ENCODE results near the gene MAGED2.
A peak's percentile ranks its signal among the peaks of the same experiment; 100 is the strongest.
"Not testable (repeated sequence)": the region's sequence is repeated elsewhere in the genome, so short reads cannot be mapped to it uniquely, and the experiment has no call there.

Gene MAGED2

DNA sequence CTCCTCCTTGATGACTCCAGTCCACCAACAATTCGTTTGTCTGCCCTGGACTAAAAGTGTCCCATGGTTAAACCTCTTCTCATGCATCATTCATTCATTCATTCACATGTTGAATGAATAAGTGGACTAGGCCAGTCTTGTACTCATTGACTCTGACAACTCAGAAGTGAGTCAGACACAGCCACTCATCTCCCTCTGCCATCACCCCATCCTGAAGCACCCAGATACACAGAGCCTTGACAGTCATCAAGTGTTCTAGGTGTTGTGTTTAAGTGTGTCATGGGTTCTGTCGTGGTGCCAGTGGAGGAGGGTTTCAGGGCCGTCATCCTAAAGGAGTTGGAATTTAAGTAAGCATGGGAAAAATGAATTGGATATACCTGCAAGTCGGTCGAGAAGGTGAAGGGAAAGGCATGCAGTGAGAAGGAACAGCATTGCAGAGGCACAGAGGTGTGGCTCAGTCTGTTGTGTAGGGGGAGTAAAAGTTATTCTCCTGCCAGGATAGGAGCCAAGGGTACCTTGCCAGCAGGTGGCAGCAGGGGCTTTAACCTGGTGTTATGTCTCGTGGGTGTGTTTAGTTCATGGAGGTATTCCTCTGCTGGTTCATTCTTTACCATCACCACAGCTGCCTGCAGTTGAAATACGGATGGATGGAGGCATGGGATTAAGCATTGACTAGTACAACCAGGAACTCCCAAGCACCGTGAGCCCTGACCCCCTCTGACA is 18.3 kb downstream of the MAGED2 start:
- peaks cover 3% of the 10 kb centered on the region for H3K36me3 Mint-ChIP-seq (ENCODE audit: insufficient read depth)
- no peaks in the 10 kb centered on the region for H3K9me3 Mint-ChIP-seq
- no peaks in the 10 kb centered on the region for H3K4me1 Mint-ChIP-seq
- H3K27ac Mint-ChIP-seq (ENCODE audit: low read depth) = peak overlapping the region; percentile 74
- H3K4me3 Mint-ChIP-seq = no peak overlapping the region
- ATAC-seq (replicated peaks; ENCODE audit: extremely low read depth, poor library complexity, severe bottlenecking) = no peak
- peaks cover under 1% of the 10 kb centered on the region for H3K27me3 Mint-ChIP-seq
- no peak for DNase-seq (ENCODE audit: low spot score in 2 of 2)

GRCh38 chrX:54826598-54826997 is 19.1 kb downstream of the MAGED2 start:
- Mint-ChIP-seq H3K27me3 (peaks cover 7% of the 10 kb centered on the region), H3K4me3 (no peak overlapping the region), H3K27ac (ENCODE audit: low read depth) (no peak overlapping the region), H3K36me3 (ENCODE audit: insufficient read depth) (peaks cover 3% of the 10 kb centered on the region), H3K4me1 (no peaks in the 10 kb centered on the region), H3K9me3 (no peaks in the 10 kb centered on the region)
- no peak for DNase-seq (ENCODE audit: low spot score in 2 of 2)
- no peak for ATAC-seq (replicated peaks; ENCODE audit: extremely low read depth, poor library complexity, severe bottlenecking)

DNA sequence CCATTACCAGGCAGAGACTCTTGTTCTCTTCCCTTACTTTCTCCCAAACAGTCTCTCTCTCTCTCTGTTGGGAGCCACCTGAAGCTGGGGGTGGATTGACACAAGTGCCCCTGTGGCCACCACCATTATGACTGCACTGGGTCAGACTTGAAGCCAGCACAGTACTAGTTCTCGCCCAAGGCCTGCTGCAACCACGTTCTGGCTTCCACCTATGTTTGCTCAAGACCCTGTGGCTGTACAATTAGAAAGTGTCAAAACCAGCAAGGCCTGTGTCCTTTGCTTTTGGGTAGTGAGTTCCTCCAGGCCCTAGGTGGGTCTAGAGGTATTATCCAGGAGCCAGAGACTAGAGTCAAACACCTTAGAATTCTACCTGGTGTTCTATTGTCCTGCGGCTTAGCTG is 31.0 kb downstream of the MAGED2 start:
- H3K27me3 Mint-ChIP-seq = peaks cover 65% of the 10 kb centered on the region
- no peak overlapping the region for H3K4me3 Mint-ChIP-seq
- no peaks in the 10 kb centered on the region for H3K36me3 Mint-ChIP-seq (ENCODE audit: insufficient read depth)
- no peak overlapping the region for H3K27ac Mint-ChIP-seq (ENCODE audit: low read depth)
- DNase-seq (ENCODE audit: low spot score in 2 of 2) = no peak
- no peaks in the 10 kb centered on the region for H3K4me1 Mint-ChIP-seq
- no peaks in the 10 kb centered on the region for H3K9me3 Mint-ChIP-seq
- no peak for ATAC-seq (replicated peaks; ENCODE audit: extremely low read depth, poor library complexity, severe bottlenecking)

DNA sequence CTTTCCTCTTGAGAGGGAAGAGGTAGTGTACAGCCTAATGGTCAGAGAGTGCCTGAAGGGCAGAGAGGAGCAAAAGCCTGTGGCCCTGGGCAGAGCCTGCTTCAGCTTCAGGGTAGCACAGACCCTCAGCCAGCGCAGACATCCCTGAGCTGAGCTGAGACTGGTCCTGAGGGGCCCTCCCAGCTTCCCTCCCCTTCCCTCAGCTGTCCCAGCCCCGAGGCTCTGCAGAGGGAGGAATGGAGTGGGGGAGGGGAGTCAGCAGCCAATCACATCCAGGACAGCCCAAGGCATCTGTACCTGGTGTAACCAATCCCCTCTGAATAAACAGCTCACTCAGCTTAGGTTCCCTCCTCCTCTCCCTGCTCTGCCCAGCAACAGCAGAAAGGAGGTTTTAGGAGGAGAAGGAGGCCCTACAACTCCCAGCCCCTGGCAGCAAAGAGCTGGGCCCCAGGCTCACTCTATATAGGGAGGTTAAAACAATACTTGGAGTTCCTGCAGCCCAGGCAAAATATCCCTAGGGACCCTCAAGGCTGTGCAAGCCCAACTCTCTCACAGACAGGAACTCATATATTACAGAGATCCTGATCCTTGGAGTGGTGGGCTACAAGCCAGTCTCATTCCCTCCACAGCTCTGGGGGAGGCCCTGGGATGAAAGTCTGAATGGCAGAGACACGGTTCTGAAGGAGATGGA is 33.8 kb downstream of the MAGED2 start:
- not testable (repeated sequence) for H3K9me3 Mint-ChIP-seq; H3K4me1 Mint-ChIP-seq; H3K4me3 Mint-ChIP-seq; H3K27ac Mint-ChIP-seq (ENCODE audit: low read depth); DNase-seq (ENCODE audit: low spot score in 2 of 2); ATAC-seq (replicated peaks; ENCODE audit: extremely low read depth, poor library complexity, severe bottlenecking); H3K36me3 Mint-ChIP-seq (ENCODE audit: insufficient read depth)
- peaks cover 52% of the 10 kb centered on the region for H3K27me3 Mint-ChIP-seq

GRCh38 chrX:54842607-54843006 is 35.1 kb downstream of the MAGED2 start:
- no peaks in the 10 kb centered on the region for H3K4me1 Mint-ChIP-seq
- H3K4me3 Mint-ChIP-seq = no peak overlapping the region

DNA sequence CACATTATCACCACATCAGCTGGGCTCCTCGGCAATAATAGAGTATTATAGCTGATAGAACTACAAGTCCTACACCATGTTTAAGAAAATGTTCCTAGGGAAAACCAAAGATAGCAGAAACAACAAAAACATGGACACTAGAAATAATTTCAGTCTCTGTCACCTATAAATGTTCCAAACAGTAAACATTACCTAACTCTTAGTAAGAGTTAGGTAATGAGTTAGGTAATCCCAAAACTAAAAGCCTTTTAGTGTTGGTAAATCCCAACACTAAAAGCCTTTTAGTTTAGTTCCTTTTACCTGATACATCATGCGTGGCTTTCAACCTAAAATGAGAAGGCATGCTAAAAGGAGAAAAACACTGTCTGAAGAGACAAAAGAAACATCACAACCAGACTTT is 35.5 kb downstream of the MAGED2 start:
- ATAC-seq (replicated peaks; ENCODE audit: extremely low read depth, poor library complexity, severe bottlenecking) (no peak), DNase-seq (ENCODE audit: low spot score in 2 of 2) (no peak)
- H3K27me3 Mint-ChIP-seq = peaks cover 34% of the 10 kb centered on the region
- no peaks in the 10 kb centered on the region for H3K9me3 Mint-ChIP-seq
- H3K4me3 Mint-ChIP-seq = no peak overlapping the region
- no peaks in the 10 kb centered on the region for H3K4me1 Mint-ChIP-seq
- no peak overlapping the region for H3K27ac Mint-ChIP-seq (ENCODE audit: low read depth)
- no peaks in the 10 kb centered on the region for H3K36me3 Mint-ChIP-seq (ENCODE audit: insufficient read depth)

More at GRCh38 chrX:54842607-54843006, 35.1 kb downstream of the MAGED2 start:
- no peaks in the 10 kb centered on the region for H3K36me3 Mint-ChIP-seq (ENCODE audit: insufficient read depth)
- ATAC-seq (replicated peaks; ENCODE audit: extremely low read depth, poor library complexity, severe bottlenecking) (no peak), DNase-seq (ENCODE audit: low spot score in 2 of 2) (no peak)
- H3K27me3 Mint-ChIP-seq = peaks cover 39% of the 10 kb centered on the region
- H3K9me3 Mint-ChIP-seq = no peaks in the 10 kb centered on the region
- H3K27ac Mint-ChIP-seq (ENCODE audit: low read depth) = no peak overlapping the region

DNA sequence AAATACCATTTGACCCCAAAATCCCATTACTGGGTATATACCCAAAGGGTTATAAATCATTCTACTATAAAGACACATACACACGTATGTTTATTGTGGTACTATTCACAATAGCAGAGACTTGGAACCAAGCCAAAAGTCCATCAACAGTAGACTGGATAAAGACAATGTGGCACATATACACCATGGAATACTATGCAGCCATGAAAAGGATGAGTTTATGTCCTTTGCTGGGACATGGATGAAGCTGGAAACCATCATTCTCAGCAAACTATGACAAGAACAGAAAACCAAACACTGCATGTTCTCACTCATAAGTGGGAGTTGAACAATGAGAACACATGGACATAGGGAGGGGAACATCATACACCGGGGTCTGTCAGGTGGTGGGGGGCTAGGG is 40.2 kb downstream of the MAGED2 start:
- not testable (repeated sequence) for H3K4me1 Mint-ChIP-seq; H3K27ac Mint-ChIP-seq (ENCODE audit: low read depth); H3K9me3 Mint-ChIP-seq; H3K36me3 Mint-ChIP-seq (ENCODE audit: insufficient read depth); ATAC-seq (replicated peaks; ENCODE audit: extremely low read depth, poor library complexity, severe bottlenecking); DNase-seq (ENCODE audit: low spot score in 2 of 2); H3K4me3 Mint-ChIP-seq
- peaks cover 17% of the 10 kb centered on the region for H3K27me3 Mint-ChIP-seq

DNA sequence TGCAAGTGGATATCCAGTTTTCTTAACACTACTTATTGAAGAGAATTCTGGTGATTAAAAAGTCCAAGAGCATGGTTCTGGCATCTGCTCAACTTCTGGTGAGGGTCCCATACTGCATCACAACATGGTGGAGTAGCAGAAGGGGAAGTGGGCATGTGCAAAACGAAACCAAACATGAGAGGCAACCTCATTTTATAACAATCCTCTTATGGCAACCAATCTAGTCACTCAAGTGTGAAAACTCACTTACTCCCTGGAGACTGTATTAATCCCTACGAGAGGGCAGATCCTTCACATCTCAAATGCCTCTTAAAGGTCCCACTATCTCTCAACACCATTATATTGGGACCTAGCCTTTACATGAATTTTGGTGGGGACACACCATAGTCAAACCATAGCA is 57.7 kb downstream of the MAGED2 start:
- Mint-ChIP-seq H3K4me1 (no peaks in the 10 kb centered on the region), H3K27ac (ENCODE audit: low read depth) (no peak overlapping the region)

More for the DNA sequence above, 57.7 kb downstream of the MAGED2 start:
- DNase-seq (ENCODE audit: low spot score in 2 of 2) (no peak), ATAC-seq (replicated peaks; ENCODE audit: extremely low read depth, poor library complexity, severe bottlenecking) (no peak)
- Mint-ChIP-seq H3K36me3 (ENCODE audit: insufficient read depth) (no peaks in the 10 kb centered on the region), H3K4me3 (no peak overlapping the region), H3K27me3 (peaks cover 37% of the 10 kb centered on the region), H3K9me3 (peaks cover 6% of the 10 kb centered on the region)

All from central memory CD8-positive, alpha-beta T cell (primary cell).